ENCODE data around the gene PIK3R6.

- TF ChIP-seq CTCF (optimal IDR thresholded peaks at IDR 0.05 in 1 of 3, IDR thresholded peaks at IDR 0.05 in 1 of 3, conservative IDR thresholded peaks at IDR 0.05 in 1 of 3; ENCODE audit: extremely low read depth in 1 of 3, insufficient read depth in 2 of 3, low read length in 3 of 3) (no peak), EZH2 (IDR thresholded peaks at IDR 0.05; ENCODE audit: low read length) (no peak)
Observed at GRCh38 chr17:8835106-8835505, 32.4 kb downstream of the PIK3R6 start.
